Activated T-helper 1 cell treated with Interleukin-2 at 50 U/mL for 16 hours (primary cell): Measurements from ENCODE around the gene SMIM41.

Source experiments
- DNase-seq: peaks from one replicate; pipeline ENCODE4 v3.0.0-alpha.2; 2020; ENCODE audit warnings: low read depth

SMIM41 gene

GRCh38 chr12:52079576-52080402 lies at the start of gene SMIM41:
SMIM41 (plus strand) TSS chr12:52079704; CDS start chr12:52079780, 76 bp downstream.
- no peak for DNase-seq

GRCh38 chr12:52032446-52032803 lies 47.1 kb upstream of the SMIM41 start:
- no peak for DNase-seq

GRCh38 chr12:52032804-52033445 lies 46.6 kb upstream of the SMIM41 start:
- peak; percentile 78 for DNase-seq

- no peak for DNase-seq
These were observed 45.9 kb upstream of the SMIM41 start for GRCh38 chr12:52033446-52034140.

- DNase-seq, result no peak
These were observed 44.3 kb upstream of the SMIM41 start for GRCh38 chr12:52035190-52035589.

GRCh38 chr12:52035926-52036325 lies 43.6 kb upstream of the SMIM41 start:
- DNase-seq, result no peak

- peak; percentile 78 for DNase-seq
These were observed 42.8 kb upstream of the SMIM41 start for GRCh38 chr12:52036587-52037171.

- no peak for DNase-seq
These were observed 42.1 kb upstream of the SMIM41 start for GRCh38 chr12:52037248-52037861.

GRCh38 chr12:52038447-52038846 lies 41.1 kb upstream of the SMIM41 start:
- DNase-seq, result no peak

- DNase-seq, result no peak
These were observed 38.5 kb upstream of the SMIM41 start for GRCh38 chr12:52041035-52041434.

GRCh38 chr12:52041695-52042123 lies 37.8 kb upstream of the SMIM41 start:
- no peak for DNase-seq

GRCh38 chr12:52042706-52043385 lies 36.7 kb upstream of the SMIM41 start:
- no peak for DNase-seq

- DNase-seq, result no peak
These were observed 35.9 kb upstream of the SMIM41 start for GRCh38 chr12:52043386-52044212.

- DNase-seq, result no peak
These were observed 35.1 kb upstream of the SMIM41 start for GRCh38 chr12:52044292-52044983.

- no peak for DNase-seq
These were observed 33.7 kb upstream of the SMIM41 start for GRCh38 chr12:52045794-52046199.

- no peak for DNase-seq
These were observed 32.6 kb upstream of the SMIM41 start for GRCh38 chr12:52046859-52047258.

GRCh38 chr12:52049286-52049685 lies 30.2 kb upstream of the SMIM41 start:
- DNase-seq, result no peak

GRCh38 chr12:52049688-52050087 lies 29.8 kb upstream of the SMIM41 start:
- DNase-seq, result no peak

- DNase-seq, result no peak
These were observed 29.3 kb upstream of the SMIM41 start for GRCh38 chr12:52050116-52050757.
